GM12878 (cell line): ENCODE results near the gene FGF14. TPM values are rescaled to one million over a fixed set of nuclear protein-coding genes. Genes with fewer than 3 reads are reported as not detected.

Experiments
- ATAC-seq: fragments of 200-7000 bp; cut with Tn5 transposase; 3 replicates; pipeline ENCODE4 v1.9.1; 2020; ENCODE audit warnings: mild to moderate bottlenecking, moderate library complexity
- BruUV-seq: library from RNA; stranded (reverse); fragments of 400-500 nt; replicated peaks from 2 replicates; lab custom pipeline; 2021; lab: Mats Ljungman, UMichigan
- CTCF ChIA-PET: fragments of 300-600 bp; sonication (Branson Sonifier 250); formaldehyde crosslinking; extraction: SDS; loops from one replicate; lab custom pipeline; 2021; ENCODE audit warnings: inconsistent platforms; lab: Yijun Ruan, JAX
- POLR2A ChIA-PET: fragments of 350-600 bp; formaldehyde crosslinking; extraction: SDS; loops from one replicate; lab custom pipeline; 2021; ENCODE audit warnings: inconsistent platforms; lab: Charles Lee
- RAD21 ChIA-PET: fragments of 300-600 bp; sonication (Branson Sonifier 250); formaldehyde crosslinking; loops from one replicate; lab custom pipeline; 2023; ENCODE audit warnings: antibody characterized with exemption; ENCODE audit not compliant: unreplicated experiment; lab: Charles Lee
- SMC1A ChIA-PET: fragments of 300-600 bp; sonication (Branson Sonifier 250); formaldehyde crosslinking; loops from one replicate; lab custom pipeline; 2023; ENCODE audit not compliant: unreplicated experiment, uncharacterized antibody; lab: Charles Lee
- DNase-seq: peaks from one replicate; pipeline ENCODE4 v3.0.0-alpha.2; 2011; ENCODE audit warnings: low read depth, low spot score
- FAIRE-seq: peaks from 3 replicates; lab custom pipeline; 2011; peaks lifted over from hg19 to GRCh38; lab: Jason Lieb, UNC
- H2AFZ ChIP-seq: 2 replicates; pipeline ENCODE4 v1.6.0; 2011; ENCODE audit warnings: low read depth, low read length, control low read depth; ENCODE audit not compliant: control insufficient read depth
- H3K27ac ChIP-seq: 2 replicates; pipeline ENCODE4 v1.5.1; 2011; ENCODE audit warnings: control low read depth; ENCODE audit not compliant: control insufficient read depth, insufficient read depth
- H3K27me3 ChIP-seq, 2 experiments: replicated peaks in 1 of 2; 2 replicates each; pipeline versions ENCODE4 v1.6.0 to v1.6.1; 2011; ENCODE audit warnings: low read length in 1 of 2; ENCODE audit not compliant: control insufficient read depth in 2 of 2, insufficient read depth in 2 of 2
- H3K36me3 ChIP-seq, 2 experiments: 2 replicates each; pipeline ENCODE4 v1.5.1; 2011; ENCODE audit warnings: low read length in 1 of 2; ENCODE audit not compliant: control insufficient read depth in 2 of 2, insufficient read depth in 2 of 2
- H3K4me1 ChIP-seq: 2 replicates; pipeline ENCODE4 v1.6.1; 2011; ENCODE audit warnings: mild to moderate bottlenecking, low read length, moderate library complexity, mixed read lengths; ENCODE audit not compliant: control insufficient read depth, insufficient read depth
- H3K4me2 ChIP-seq: 2 replicates; pipeline ENCODE4 v1.6.0; 2011; ENCODE audit warnings: control low read depth; ENCODE audit not compliant: control insufficient read depth, insufficient read depth
- H3K4me3 ChIP-seq: fragments of 200-600 bp; sonication (generic); 2 replicates; pipeline ENCODE4 v1.5.1; 2016
- H3K79me2 ChIP-seq: 2 replicates; pipeline ENCODE4 v1.6.0; 2011; ENCODE audit warnings: low read length; ENCODE audit not compliant: control insufficient read depth, insufficient read depth
- H3K9ac ChIP-seq: 2 replicates; pipeline ENCODE4 v1.8.0; 2011; ENCODE audit warnings: low read length, control low read depth, mixed read lengths; ENCODE audit not compliant: control insufficient read depth, insufficient read depth
- H3K9me3 ChIP-seq: replicated peaks from 3 replicates; pipeline ENCODE4 v1.5.1; 2011; ENCODE audit warnings: mild to moderate bottlenecking, low read length; ENCODE audit not compliant: control insufficient read depth, insufficient read depth
- H4K20me1 ChIP-seq: 2 replicates; pipeline ENCODE4 v1.6.0; 2011; ENCODE audit not compliant: control insufficient read depth, insufficient read depth
- ATF3 ChIP-seq: IDR thresholded peaks from 2 replicates; pipeline ENCODE4 v1.6.1; 2011; ENCODE audit warnings: low read depth, mild to moderate bottlenecking, low read length, moderate library complexity, borderline replicate concordance; ENCODE audit errors: extremely low read depth
- BACH1 ChIP-seq: fragments of 450-650 bp; IDR thresholded peaks from 2 replicates; pipeline ENCODE4 v1.6.1; 2017; ENCODE audit warnings: mild to moderate bottlenecking, borderline replicate concordance
- HSF1 ChIP-seq: fragments of 150-350 bp; IDR thresholded peaks from 2 replicates; pipeline ENCODE4 v1.6.1; 2014; ENCODE audit warnings: mild to moderate bottlenecking, low read depth, low read length
- IRF5 ChIP-seq: fragments of 450-650 bp; IDR thresholded peaks from 2 replicates; pipeline ENCODE4 v1.6.1; 2017; ENCODE audit warnings: borderline replicate concordance
- JUNB ChIP-seq: IDR thresholded peaks from 2 replicates; pipeline ENCODE4 v1.6.1; 2016; ENCODE audit warnings: antibody characterized with exemption, mild to moderate bottlenecking
- NFXL1 ChIP-seq: fragments of 450-650 bp; IDR thresholded peaks from 2 replicates; pipeline ENCODE4 v1.6.1; 2017; ENCODE audit warnings: antibody characterized with exemption, mild to moderate bottlenecking, borderline replicate concordance
- RELB ChIP-seq: fragments of 450-650 bp; IDR thresholded peaks from 2 replicates; pipeline ENCODE4 v1.6.1; 2017; ENCODE audit warnings: low read depth, mild to moderate bottlenecking, moderate library complexity
- SIN3A ChIP-seq: IDR thresholded peaks from 2 replicates; pipeline ENCODE4 v1.6.1; 2012; ENCODE audit warnings: low read depth, low read length, improper control_type of control experiment
- SUPT20H ChIP-seq: IDR thresholded peaks from 2 replicates; pipeline ENCODE4 v1.6.1; 2011; ENCODE audit warnings: low read depth, mild to moderate bottlenecking, low read length, moderate library complexity, borderline replicate concordance; ENCODE audit not compliant: control insufficient read depth
- TARDBP ChIP-seq: IDR thresholded peaks from 2 replicates; pipeline ENCODE4 v1.6.1; 2016; ENCODE audit warnings: borderline replicate concordance
- TCF3 ChIP-seq: IDR thresholded peaks from 2 replicates; pipeline ENCODE4 v1.6.1; 2012; ENCODE audit warnings: low read depth, mild to moderate bottlenecking, low read length, borderline replicate concordance; ENCODE audit not compliant: insufficient read depth
- ZNF24 ChIP-seq: fragments of 450-650 bp; IDR thresholded peaks from 2 replicates; pipeline ENCODE4 v1.6.1; 2017; ENCODE audit warnings: antibody characterized with exemption, mild to moderate bottlenecking
- ZNF622 ChIP-seq: fragments of 450-650 bp; IDR thresholded peaks from 2 replicates; pipeline ENCODE4 v1.6.1; 2017; ENCODE audit warnings: mild to moderate bottlenecking, inconsistent platforms
- WGBS: methylation state at CpG from one replicate; pipeline ENCODE4 v1.1.6; 2016; ENCODE audit warnings: low lambda C conversion rate; ENCODE audit not compliant: insufficient replicate concordance, insufficient coverage; ENCODE audit errors: missing lambda C conversion rate; 5-methylcytosine and 5-hydroxymethylcytosine counted together
- in situ Hi-C: fragments of 300-500 bp; cut with MboI; formaldehyde crosslinking; loops from 9 replicates; pipeline ENCODE4 v1.14.3; 2018; ENCODE audit warnings: mixed read lengths
- intact Hi-C: fragments of 100-400 bp; cut with micrococcal nuclease; formaldehyde crosslinking; loops from one replicate; pipeline ENCODE4 v1.14.2; 2022; ENCODE audit not compliant: unreplicated experiment
- polyA plus RNA-seq, 11 experiments: library from polyadenylated mRNA; depleted of rRNA in 4 of 11; unstranded in 6 of 11; stranded (reverse) in 5 of 11; fragments of >200 nt; fragmentation: Nextera tagmentation in 4 of 11; fragmentation: Illumina TruSeq in 1 of 11; extraction: Ambion mirVana in 4 of 11; extraction: Trizol in 1 of 11; gene quantifications; 1 replicate in 1 of 11; 2 replicates in 10 of 11; pipeline versions ENCODE4 v1.2.1 to v1.2.3, GENCODE V29; 2011 to 2016; ENCODE audit warnings: inconsistent platforms in 2 of 11, missing spikeins in 2 of 11, low read depth in 1 of 11
- total RNA-seq, 4 experiments: library from RNA; depleted of rRNA in 3 of 4; stranded (reverse); fragments of >200 nt in 3 of 4; fragmentation: Illumina TruSeq in 1 of 4; extraction: Trizol in 1 of 4; gene quantifications; 2 replicates each; pipeline versions ENCODE4 v1.2.1 to v1.2.3, GENCODE V29; 2013 to 2021

The FGF14 gene
- total and polyA plus RNA-seq, 10 of the 15 experiments (the other 5 are each of a cell fraction or from before 2014, with no cell fraction given): under 0.01 to 0.44 (median 0.04) TPM

GRCh38 chr13:101970341-101970740, 431.5 kb downstream of the FGF14 start:
- ChIA-PET SMC1A (no interaction called here), RAD21 (no interaction called here), CTCF (no interaction called here), POLR2A (no interaction called here)
- Histone ChIP-seq H3K4me2 (no peak overlapping the region), H3K27me3 (no peaks in the 10 kb centered on the region; a peak in 1 of 4 replicates), H3K27ac (no peak overlapping the region), H3K4me1 (no peaks in the 10 kb centered on the region), H3K9me3 (no peaks in the 10 kb centered on the region), H3K36me3 (no peaks in the 10 kb centered on the region), H3K79me2 (no peaks in the 10 kb centered on the region), H3K4me3 (no peak overlapping the region), H4K20me1 (no peaks in the 10 kb centered on the region), H2AFZ (no peak overlapping the region), H3K9ac (no peak overlapping the region)
- ATAC-seq (no peak), FAIRE-seq (no peak), DNase-seq (no peak)
- intact Hi-C loops (no loop called here), in situ Hi-C loops (no loop called here)
- BruUV-seq: no TSS peak
- TF ChIP-seq IRF5: no peak
- no peak for TF ChIP-seq JUNB
- TF ChIP-seq ZNF622: no peak
- no peak for TF ChIP-seq RELB
- WGBS: 12% methylated on average over 2 of the region's 2 CpGs

- H3K4me3 ChIP-seq: no peak overlapping the region
- no peaks in the 10 kb centered on the region for H3K9me3 ChIP-seq
- ChIA-PET SMC1A (interaction anchor here (0.6 kb wide), 1 partner anchor 711 kb away, joined by 3 read pairs; no protein-coding TSS in a partner anchor), RAD21 (no interaction called here), POLR2A (no interaction called here), CTCF (interaction anchor here (1.2 kb wide), 1 partner anchor 8 kb away, joined by 3 read pairs; no protein-coding TSS in a partner anchor)
- H3K27ac ChIP-seq: no peak overlapping the region
- DNase-seq: no peak
- no peaks in the 10 kb centered on the region; a peak in 1 of 4 replicates for H3K27me3 ChIP-seq
- no peaks in the 10 kb centered on the region for H3K36me3 ChIP-seq
- H2AFZ ChIP-seq: no peak overlapping the region
- FAIRE-seq: no peak
- no peak for ATAC-seq
- BruUV-seq: no TSS peak
- no peaks in the 10 kb centered on the region for H3K79me2 ChIP-seq
- intact Hi-C loops (no loop called here), in situ Hi-C loops (no loop called here)
- no peaks in the 10 kb centered on the region for H4K20me1 ChIP-seq
- H3K9ac ChIP-seq: no peak overlapping the region
- no peak overlapping the region for H3K4me2 ChIP-seq
- no peaks in the 10 kb centered on the region for H3K4me1 ChIP-seq
- TF ChIP-seq ZNF24 (no peak), BACH1 (no peak), TARDBP (no peak), ATF3 (no peak), SIN3A (no peak), SUPT20H (no peak), HSF1 (no peak), NFXL1 (no peak), TCF3 (no peak)
These were observed 434.1 kb downstream of the FGF14 start for GRCh38 chr13:101967781-101968180.
